HG02981 (cell line): ENCODE measurements around the gene GSTP1.
"Not testable (repeated sequence)": the region's sequence is repeated elsewhere in the genome, so short reads cannot be mapped to it uniquely, and the experiment has no call there.

Experiments used
- ATAC-seq: cut with Tn5 transposase; IDR thresholded peaks from one replicate; pipeline ENCODE4 v1.9.1; 2021; ENCODE audit warnings: mild to moderate bottlenecking, moderate library complexity; ENCODE audit not compliant: unreplicated experiment

Gene GSTP1

GRCh38 chr11:67613313-67613959, 29.8 kb downstream of the GSTP1 start:
- ATAC-seq, result no peak

GRCh38 chr11:67613960-67614715, 30.5 kb downstream of the GSTP1 start:
- peak; percentile 69 for ATAC-seq

- ATAC-seq, result no peak
Observed at GRCh38 chr11:67614730-67615714, 31.4 kb downstream of the GSTP1 start.

- no peak for ATAC-seq
Observed at GRCh38 chr11:67615728-67616430, 32.3 kb downstream of the GSTP1 start.

GRCh38 chr11:67616431-67617242, 33.0 kb downstream of the GSTP1 start:
- no peak for ATAC-seq

- no peak for ATAC-seq
Observed at GRCh38 chr11:67617243-67617953, 33.8 kb downstream of the GSTP1 start.

- ATAC-seq, result not testable (repeated sequence)
Observed at GRCh38 chr11:67618901-67619659, 35.5 kb downstream of the GSTP1 start.

- ATAC-seq, result not testable (repeated sequence)
Observed at GRCh38 chr11:67619683-67620618, 36.3 kb downstream of the GSTP1 start.

- not testable (repeated sequence) for ATAC-seq
Observed at GRCh38 chr11:67620621-67621020, 37.0 kb downstream of the GSTP1 start.

- ATAC-seq, result not testable (repeated sequence)
Observed at GRCh38 chr11:67621928-67622327, 38.3 kb downstream of the GSTP1 start.

- not testable (repeated sequence) for ATAC-seq
Observed at GRCh38 chr11:67622905-67623304, 39.3 kb downstream of the GSTP1 start.

GRCh38 chr11:67623795-67624194, 40.2 kb downstream of the GSTP1 start:
- not testable (repeated sequence) for ATAC-seq

- not testable (repeated sequence) for ATAC-seq
Observed at GRCh38 chr11:67626131-67626833, 42.7 kb downstream of the GSTP1 start.

GRCh38 chr11:67626970-67627369, 43.4 kb downstream of the GSTP1 start:
- no peak for ATAC-seq

- ATAC-seq, result no peak
Observed at GRCh38 chr11:67627441-67627811, 43.8 kb downstream of the GSTP1 start.

- no peak for ATAC-seq
Observed at GRCh38 chr11:67627812-67628624, 44.4 kb downstream of the GSTP1 start.
